Measurements from ENCODE around the gene SRGAP1.

DNA sequence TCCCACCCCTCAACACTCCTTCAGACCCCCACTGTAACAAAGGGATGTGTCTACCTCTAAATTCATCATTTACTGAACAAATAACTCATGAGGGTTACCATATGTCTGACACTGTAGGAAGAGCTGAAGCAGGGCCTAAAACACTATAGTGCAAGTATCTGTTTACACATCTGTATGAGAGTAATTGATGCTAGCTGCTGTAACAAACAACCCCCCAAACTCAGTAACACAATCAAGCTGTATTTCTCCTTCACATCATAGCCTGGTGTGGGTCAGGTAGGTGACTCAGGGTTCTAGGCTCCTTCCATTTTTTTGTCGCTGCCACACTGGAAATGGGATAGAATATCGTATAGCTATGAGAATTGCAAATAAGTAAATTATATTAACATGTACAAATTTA is 312.6 kb downstream of the SRGAP1 start:
- TF ChIP-seq CHD2 (IDR thresholded peaks at IDR 0.05; ENCODE audit: low read length): no peak
- no peak for TF ChIP-seq SP2 (IDR thresholded peaks at IDR 0.05; ENCODE audit: low read length)
- TF ChIP-seq, protein P1, sequence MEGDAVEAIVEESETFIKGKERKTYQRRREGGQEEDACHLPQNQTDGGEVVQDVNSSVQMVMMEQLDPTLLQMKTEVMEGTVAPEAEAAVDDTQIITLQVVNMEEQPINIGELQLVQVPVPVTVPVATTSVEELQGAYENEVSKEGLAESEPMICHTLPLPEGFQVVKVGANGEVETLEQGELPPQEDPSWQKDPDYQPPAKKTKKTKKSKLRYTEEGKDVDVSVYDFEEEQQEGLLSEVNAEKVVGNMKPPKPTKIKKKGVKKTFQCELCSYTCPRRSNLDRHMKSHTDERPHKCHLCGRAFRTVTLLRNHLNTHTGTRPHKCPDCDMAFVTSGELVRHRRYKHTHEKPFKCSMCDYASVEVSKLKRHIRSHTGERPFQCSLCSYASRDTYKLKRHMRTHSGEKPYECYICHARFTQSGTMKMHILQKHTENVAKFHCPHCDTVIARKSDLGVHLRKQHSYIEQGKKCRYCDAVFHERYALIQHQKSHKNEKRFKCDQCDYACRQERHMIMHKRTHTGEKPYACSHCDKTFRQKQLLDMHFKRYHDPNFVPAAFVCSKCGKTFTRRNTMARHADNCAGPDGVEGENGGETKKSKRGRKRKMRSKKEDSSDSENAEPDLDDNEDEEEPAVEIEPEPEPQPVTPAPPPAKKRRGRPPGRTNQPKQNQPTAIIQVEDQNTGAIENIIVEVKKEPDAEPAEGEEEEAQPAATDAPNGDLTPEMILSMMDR (IDR thresholded peaks at IDR 0.05; ENCODE audit: control extremely low read depth in 1 of 3, insufficient read depth in 1 of 3, low read depth in 1 of 3, low read length in 3 of 3): no peak
- no peak for TF ChIP-seq GABPA (IDR thresholded peaks at IDR 0.05; ENCODE audit: borderline replicate concordance, insufficient read depth, low read length)
